ENCODE results near the gene PRCD.
A peak's percentile ranks its signal among the peaks of the same experiment; 100 is the strongest.
"Not testable (repeated sequence)": the region's sequence is repeated elsewhere in the genome, so short reads cannot be mapped to it uniquely, and the experiment has no call there.

The PRCD gene

DNA sequence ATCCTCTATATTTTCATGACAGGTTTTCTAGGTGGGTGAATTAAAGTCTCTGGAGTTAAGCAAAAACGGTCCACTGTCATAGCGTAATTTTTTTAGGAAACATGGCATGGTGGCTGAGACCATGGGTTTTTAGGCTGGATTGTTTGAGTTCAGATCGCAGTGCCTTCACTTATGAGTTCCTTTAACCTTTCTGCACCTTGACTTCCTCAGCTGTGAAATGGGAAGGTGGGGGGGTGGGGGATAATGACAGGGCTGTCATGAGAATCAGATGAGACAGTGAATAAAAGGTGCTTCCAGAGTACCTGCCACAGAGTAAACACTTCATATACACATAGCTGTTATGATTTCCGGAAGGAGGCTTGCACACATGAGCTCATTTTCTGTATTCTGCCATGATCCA lies 11.8 kb downstream of the PRCD start:
- FAIRE-seq, result no peak
- DNase-seq (ENCODE audit: low spot score), result no peak

- FAIRE-seq, result no peak
- no peak for DNase-seq (ENCODE audit: low spot score)
These were observed 13.5 kb downstream of the PRCD start for GRCh38 chr17:76553178-76553908.

- no peak for FAIRE-seq
- no peak for DNase-seq (ENCODE audit: low spot score)
These were observed 14.3 kb downstream of the PRCD start for GRCh38 chr17:76554131-76554530.

- DNase-seq (ENCODE audit: low spot score) (no peak), FAIRE-seq (no peak)
These were observed 17.0 kb downstream of the PRCD start for GRCh38 chr17:76556765-76557367.

- FAIRE-seq, result peak; percentile 30
- peak; percentile 92 for DNase-seq (ENCODE audit: low spot score)
These were observed 17.7 kb downstream of the PRCD start for GRCh38 chr17:76557368-76558197.

DNA sequence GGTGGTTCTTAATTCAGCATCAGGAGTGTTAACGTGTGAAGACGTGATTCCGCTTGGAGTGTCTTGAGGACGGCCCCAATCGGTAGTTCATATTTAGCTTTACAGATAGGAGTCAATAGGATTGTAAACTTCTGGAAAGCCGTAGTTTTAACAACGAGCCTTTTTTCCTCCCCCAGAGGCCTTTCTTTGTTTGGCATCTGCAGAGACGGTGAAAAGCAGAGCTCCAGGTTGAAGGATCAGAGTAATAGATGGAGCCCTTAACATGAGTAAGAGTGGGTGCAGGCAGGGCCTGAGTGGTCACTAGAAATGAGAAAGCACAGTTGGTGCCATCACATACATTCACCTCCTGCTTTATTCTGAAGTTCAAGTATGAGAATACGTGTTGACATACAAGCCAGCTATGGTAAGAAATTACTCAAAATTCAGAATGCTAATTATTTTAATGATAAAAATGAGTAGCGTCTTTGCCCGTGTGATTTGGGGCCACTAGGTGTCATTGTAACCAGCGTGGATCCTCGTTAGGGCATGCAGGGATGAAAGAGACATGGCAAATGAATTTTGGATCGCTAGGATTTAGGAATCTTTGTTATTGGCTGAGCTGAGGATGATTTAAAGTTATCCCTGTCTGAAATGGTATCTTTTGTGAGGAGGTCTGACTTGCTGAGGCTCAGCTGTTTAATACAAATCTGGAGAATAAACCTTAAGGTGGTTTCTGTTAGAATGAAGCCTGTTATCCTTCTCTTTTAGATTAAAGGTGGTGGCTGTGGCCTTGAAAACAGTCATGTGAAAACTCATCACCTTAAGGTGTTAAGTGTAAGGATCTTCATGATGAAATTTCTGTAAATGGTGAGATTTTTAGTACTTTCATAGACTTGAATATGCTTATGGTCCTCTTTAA lies 18.6 kb downstream of the PRCD start:
- FAIRE-seq (no peak), DNase-seq (ENCODE audit: low spot score) (peak; percentile 25)

DNA sequence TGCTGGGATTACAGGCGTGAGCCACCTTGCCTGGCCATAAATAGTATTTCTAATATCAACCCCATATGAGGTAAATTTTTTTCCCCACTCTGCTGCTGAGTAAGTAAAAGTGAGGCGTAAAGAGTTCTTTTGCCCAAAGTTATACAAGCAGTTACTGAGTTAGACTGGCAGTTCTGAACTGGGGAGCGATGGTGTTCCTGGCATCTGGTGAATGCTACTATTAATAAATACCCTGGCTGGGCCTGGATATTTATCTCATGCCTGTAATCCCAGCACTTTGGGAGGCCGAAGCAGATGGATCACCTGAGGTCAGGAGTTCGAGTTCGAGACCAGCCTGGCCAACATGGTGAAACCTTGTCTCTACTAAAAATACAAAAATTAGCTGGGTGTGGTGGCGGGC lies 19.6 kb downstream of the PRCD start:
- not testable (repeated sequence) for FAIRE-seq; DNase-seq (ENCODE audit: low spot score)

GRCh38 chr17:76560036-76560876 lies 20.4 kb downstream of the PRCD start:
- FAIRE-seq, result no peak
- no peak for DNase-seq (ENCODE audit: low spot score)

DNA sequence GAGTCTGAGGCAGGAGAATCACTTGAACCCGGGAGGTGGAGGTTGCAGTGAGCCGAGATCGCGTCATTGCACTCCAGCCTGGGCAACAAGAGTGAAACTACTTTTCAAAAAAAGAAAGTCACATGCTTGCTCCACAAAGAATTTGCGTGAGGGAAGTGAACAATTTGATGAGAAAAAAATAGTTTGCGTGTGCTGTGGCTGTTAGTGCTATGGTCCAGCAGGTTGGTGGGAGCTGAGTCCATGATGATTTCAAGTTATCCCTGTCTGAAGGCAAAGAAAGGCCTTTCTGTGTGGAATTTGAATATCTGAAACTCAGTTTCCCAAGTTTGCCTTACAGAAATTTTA lies 21.0 kb downstream of the PRCD start:
- FAIRE-seq (no peak), DNase-seq (ENCODE audit: low spot score) (no peak)

- no peak for DNase-seq (ENCODE audit: low spot score)
- no peak for FAIRE-seq
These were observed 21.5 kb downstream of the PRCD start for GRCh38 chr17:76561332-76561731.

GRCh38 chr17:76561799-76562268 lies 22.0 kb downstream of the PRCD start:
- no peak for FAIRE-seq
- DNase-seq (ENCODE audit: low spot score), result peak; percentile 52

- no peak for FAIRE-seq
- no peak for DNase-seq (ENCODE audit: low spot score)
These were observed 22.9 kb downstream of the PRCD start for GRCh38 chr17:76562734-76563148.

DNA sequence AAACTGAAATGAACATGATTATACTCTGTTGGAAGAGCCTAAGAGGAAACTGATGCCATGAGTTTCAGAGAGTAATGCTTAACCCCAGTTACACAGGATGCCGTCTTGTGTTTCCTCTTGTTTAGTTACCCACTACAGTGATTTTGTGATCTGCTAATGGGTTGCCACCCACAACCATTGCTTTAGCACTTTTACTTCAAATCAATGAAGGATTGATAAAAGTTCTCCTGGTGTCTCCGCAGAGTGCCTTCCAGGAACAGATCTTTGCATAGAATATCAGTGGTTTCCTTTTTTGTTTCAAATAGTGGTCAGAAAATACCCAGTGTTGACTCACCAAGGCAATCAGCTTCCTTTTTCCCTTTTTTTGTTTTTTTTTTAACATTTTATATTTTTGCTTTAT lies 23.5 kb downstream of the PRCD start:
- not testable (repeated sequence) for FAIRE-seq; DNase-seq (ENCODE audit: low spot score)

DNA sequence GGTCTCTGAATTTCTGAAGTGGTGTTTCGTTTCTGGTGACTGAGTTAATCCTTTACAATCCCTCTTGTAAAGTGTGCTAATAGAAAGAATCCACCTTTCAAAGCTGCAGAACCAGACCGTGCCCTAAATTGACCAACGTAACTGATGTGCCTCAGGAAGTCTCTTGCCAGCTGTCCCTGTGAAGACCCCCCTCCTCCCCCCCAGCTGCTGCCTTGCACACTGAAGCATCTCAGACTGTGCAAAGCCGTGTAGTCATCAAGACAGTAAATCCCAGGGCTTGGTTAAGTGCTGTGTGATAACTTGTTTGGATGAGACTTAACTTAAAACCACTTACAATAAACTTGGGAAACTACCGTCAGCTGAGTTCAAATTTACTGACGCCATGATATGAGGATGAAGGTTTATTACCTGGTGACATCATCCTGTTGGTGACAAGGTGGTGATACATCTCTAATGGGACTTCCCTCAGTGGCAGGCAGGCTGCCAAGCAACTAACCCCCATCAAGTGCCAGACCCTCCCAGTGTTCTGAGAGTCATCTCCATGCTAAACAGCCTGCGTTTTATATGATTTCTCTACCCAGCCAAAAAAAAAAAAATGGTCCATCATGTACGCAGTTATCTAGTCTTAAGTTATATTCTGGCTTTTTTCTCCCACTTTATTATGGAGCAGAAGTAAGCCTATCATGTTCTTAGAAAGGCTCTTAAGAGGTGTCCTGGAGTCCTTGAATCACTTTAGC lies 25.3 kb downstream of the PRCD start:
- peak; percentile 82 for DNase-seq (ENCODE audit: low spot score)

DNA sequence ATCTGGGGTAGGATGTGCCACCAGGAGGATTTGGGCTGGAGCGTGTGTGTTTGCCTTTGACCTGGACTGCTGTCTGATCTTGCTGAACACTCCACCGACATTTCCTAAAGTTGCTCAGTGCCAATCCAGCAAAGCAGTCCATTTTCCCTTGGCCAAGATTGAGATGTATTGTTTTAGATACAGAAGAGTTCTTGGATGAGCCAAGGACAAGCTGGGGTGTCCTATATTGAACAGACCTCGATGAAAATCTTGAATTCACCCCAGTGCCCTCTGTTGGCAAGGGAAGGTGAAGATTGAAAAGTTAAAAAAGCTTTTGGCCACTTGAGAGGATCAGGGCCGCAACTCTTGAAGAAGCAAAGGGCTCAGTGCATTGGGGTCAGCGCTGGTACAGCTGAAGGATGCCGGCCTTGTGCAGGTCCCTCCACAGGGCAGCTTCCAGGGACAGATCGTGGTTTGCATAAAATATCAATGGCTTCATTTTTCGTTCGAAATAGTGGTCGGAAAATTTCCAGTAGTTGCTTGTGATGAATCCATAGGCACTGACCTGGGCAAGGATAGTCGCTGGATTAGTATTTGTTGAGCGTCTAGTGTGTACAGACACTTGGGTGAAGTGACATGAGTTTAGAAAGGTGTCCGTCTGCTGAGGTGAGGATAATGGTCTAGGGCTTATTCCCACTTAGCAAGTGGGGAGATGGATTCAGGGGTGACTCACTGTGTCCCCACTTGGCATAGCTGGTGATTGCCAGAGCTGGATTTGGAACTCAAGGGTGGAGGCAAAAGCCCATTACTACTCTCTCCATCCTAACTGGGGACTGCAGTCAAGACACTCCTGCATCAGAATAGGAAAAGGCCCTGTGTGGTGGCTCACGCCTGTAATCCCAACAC lies 26.1 kb downstream of the PRCD start:
- DNase-seq (ENCODE audit: low spot score) (no peak), FAIRE-seq (no peak)

More for the DNA sequence above, 25.3 kb downstream of the PRCD start:
- not testable (repeated sequence) for FAIRE-seq

DNA sequence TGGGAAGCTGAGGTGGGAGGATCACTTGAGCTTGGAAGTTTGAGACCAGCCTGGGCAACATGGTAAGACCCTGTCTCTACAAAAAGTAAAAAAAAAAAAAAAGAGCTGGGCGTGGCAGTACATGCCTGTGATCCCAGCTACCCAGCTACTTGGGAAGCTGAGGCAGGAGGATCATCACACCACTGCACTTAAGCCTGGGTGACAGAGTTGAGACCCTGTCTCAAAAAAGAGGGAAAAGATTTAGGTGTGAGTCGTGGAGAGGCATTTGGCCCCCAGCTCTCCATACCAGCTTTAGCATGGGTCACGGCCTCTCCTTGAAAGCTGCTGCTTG lies 26.7 kb downstream of the PRCD start:
- no peak for DNase-seq (ENCODE audit: low spot score)
- FAIRE-seq, result no peak

DNA sequence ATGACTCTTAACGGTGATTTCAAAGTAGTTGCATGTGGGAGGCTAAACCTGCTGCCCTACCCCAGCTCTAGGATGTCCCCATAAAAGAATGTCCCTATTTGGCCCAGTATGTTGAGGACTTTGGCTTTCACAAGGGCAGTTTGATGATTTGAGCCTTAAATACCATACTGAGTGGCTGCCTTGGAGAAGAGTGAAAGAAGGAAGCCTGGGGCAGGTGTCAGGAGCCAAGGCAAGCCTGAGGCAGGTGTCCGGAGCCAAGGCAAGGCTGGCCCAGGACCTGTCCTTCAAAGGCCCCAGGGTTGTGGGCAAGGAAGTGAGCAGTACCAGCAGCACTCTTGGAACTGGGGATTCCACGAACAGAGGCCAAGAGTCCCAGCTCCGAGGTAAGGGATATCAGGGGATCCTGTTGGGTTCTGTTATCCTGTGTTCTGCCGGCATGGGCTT lies 27.2 kb downstream of the PRCD start:
- FAIRE-seq (no peak), DNase-seq (ENCODE audit: low spot score) (no peak)

DNA sequence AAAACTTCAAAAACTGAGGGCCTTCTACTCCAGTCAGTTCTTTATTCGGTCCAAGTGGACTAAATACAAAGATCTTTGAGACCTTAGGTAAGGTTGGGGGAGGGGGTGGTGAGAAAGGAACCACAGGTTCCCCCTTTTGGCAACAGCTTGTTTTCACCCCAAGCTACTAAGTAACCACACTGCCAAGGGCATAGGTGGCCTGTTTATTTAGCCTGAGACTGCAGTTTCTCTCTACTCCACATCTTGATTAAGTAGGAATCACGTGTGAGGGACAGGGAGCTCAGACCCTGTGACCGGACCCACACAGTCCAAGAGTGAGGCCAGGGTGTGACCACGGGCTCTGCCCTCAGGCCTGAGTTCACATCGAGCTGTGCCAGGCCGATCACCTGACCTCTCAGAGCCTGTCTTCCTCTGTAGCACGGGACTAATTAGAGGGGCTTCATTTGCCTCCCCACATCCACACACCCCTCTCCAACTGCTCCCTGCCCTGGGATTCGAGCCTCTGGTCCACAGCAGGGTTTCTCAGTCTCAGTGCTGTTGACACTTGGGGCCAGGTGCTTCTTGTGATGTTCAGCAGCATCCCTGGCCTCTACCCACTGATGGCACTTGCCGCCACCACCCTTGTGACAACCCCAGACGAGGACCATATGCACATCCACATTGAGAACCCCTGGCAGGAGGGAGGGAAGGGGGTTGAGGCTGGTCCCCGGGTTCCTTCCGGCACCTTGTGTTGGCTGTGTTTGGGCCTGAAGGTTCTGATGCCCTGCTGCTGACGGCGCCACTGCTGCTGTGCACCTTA lies 28.0 kb downstream of the PRCD start:
- DNase-seq (ENCODE audit: low spot score), result no peak
- FAIRE-seq, result no peak

Measured in RCC 7860 (cell line).